ENCODE measurements around the gene ZNF212.
A peak's percentile ranks its signal among the peaks of the same experiment; 100 is the strongest.
"Not testable (repeated sequence)": the region's sequence is repeated elsewhere in the genome, so short reads cannot be mapped to it uniquely, and the experiment has no call there.

Gene ZNF212

DNA sequence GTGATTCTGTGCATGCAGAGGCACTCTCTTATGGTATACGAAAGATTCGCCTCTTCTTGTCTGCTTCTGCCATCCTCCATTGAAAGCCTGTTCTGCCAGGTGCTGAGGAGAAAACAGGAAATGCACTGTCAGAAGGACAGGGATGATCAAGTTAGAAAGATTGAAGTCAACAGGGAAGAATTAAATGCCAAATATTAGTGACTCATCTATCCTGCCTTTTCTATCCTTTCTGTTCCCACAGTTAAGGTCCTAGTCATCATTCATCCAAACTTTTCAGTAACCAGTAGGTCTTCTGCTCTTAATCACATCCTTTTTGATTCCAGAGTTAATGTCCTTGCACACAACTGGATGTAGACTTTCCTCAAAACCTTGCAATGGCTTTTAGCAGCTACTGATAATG is 17.7 kb downstream of the ZNF212 start:
- H3K27me3 ChIP-seq = peaks cover 6% of the 10 kb centered on the region
- peaks cover 41% of the 10 kb centered on the region for H3K36me3 ChIP-seq
- no peak overlapping the region for H3K27ac ChIP-seq
- TF ChIP-seq, protein P1, sequence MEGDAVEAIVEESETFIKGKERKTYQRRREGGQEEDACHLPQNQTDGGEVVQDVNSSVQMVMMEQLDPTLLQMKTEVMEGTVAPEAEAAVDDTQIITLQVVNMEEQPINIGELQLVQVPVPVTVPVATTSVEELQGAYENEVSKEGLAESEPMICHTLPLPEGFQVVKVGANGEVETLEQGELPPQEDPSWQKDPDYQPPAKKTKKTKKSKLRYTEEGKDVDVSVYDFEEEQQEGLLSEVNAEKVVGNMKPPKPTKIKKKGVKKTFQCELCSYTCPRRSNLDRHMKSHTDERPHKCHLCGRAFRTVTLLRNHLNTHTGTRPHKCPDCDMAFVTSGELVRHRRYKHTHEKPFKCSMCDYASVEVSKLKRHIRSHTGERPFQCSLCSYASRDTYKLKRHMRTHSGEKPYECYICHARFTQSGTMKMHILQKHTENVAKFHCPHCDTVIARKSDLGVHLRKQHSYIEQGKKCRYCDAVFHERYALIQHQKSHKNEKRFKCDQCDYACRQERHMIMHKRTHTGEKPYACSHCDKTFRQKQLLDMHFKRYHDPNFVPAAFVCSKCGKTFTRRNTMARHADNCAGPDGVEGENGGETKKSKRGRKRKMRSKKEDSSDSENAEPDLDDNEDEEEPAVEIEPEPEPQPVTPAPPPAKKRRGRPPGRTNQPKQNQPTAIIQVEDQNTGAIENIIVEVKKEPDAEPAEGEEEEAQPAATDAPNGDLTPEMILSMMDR (IDR thresholded peaks at IDR 0.05) = no peak
- no peaks in the 10 kb centered on the region for H3K9me3 ChIP-seq
- H3K4me3 ChIP-seq (ENCODE audit: low read depth in 1 of 2, low read length in 1 of 2) = no peak overlapping the region
- peaks cover 5 to 8% of the 10 kb centered on the region in 2 experiments for H3K4me1 ChIP-seq (ENCODE audit: control insufficient read depth in 1 of 2, insufficient read depth in 1 of 2, low read depth in 1 of 2, low read length in 1 of 2)

DNA sequence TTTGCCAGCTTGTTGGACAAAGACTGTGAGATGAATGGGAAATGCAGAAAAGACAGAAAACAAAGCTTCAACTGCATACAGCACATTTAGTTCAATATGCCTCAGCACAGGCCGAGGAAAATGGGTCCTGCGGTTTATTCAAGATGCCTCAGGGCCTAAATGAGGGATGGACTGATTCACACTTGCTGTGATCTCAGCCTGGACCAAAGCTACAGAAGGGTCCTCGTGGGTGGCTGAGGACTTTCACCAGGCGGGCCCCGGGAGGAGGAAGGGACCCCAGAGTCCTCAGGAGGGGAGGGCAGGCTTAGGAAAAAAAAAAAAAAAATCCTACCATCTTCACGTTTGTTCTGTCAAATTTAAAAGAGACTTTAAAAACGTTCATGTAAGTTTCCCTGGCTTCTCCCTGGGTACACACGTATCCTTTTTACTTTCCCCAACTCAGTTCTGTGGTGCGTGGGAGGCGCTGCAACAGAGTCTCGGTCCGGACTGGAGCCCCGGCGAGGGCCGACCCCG is 21.9 kb downstream of the ZNF212 start:
- H3K4me1 ChIP-seq (ENCODE audit: control insufficient read depth in 1 of 2, insufficient read depth in 1 of 2, low read depth in 1 of 2, low read length in 1 of 2) = peaks cover 12 to 15% of the 10 kb centered on the region in 2 experiments
- TF ChIP-seq, protein P1 (IDR thresholded peaks at IDR 0.05) = no peak
- H3K4me3 ChIP-seq (ENCODE audit: low read depth in 1 of 2, low read length in 1 of 2) = peak overlapping the region; percentile 64 to 67
- no peaks in the 10 kb centered on the region for H3K36me3 ChIP-seq
- H3K27me3 ChIP-seq = peaks cover 6% of the 10 kb centered on the region
- no peaks in the 10 kb centered on the region for H3K9me3 ChIP-seq
- H3K27ac ChIP-seq = peak overlapping the region; percentile 59

DNA sequence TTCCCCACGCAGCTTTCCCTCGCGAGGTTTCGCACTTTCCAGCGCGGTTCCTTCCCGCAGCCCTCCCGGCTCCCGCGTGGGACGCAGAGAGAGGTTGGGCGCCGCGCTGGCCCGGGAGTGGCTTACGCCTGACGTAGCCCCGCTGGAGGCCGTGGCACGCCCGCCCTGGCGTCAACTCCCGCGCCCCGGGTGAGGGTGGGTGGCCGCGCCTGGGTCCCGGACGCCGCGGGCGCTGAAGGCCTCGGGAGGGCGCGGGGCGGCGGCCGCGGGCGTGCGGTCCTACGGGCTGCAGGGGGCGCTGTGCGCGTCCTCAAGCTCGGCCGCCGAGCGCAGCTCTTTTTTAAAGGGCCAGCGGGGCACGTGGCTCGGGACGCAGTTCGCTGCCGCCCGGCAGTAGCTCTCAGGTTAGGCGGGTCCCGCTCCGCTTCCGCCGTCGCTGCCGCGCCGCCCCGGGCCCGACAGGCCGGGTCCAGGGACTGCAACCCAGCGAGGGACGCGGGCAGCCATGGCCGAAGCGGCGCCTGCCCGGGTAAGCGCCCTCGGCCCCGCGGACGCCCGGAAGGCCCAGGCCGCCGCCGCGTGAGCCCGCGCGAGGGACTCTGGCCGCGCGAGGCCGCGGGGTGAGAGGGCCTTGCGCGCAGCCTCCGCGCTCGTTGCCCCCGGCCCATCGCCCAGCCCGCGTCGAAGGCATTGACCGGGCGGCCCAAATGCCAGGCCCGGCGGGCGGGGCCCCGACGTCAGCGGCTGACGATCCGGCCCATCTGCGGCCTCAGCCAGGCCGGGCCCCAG is 22.6 kb downstream of the ZNF212 start, which contains the start of gene ZNF783:
TSS of gene ZNF783 (plus strand) at position 368 of the 789 bp plus-strand sequence. CDS start at position 506, 138 bp downstream.
- Histone ChIP-seq H3K27me3 (peaks cover 6% of the 10 kb centered on the region), H3K9me3 (no peaks in the 10 kb centered on the region), H3K4me1 (ENCODE audit: control insufficient read depth in 1 of 2, insufficient read depth in 1 of 2, low read depth in 1 of 2, low read length in 1 of 2) (peaks cover 12 to 15% of the 10 kb centered on the region in 2 experiments), H3K27ac (peak within 1 kb of the TSS; percentile 59), H3K36me3 (no peaks in the 10 kb centered on the region), H3K4me3 (ENCODE audit: low read depth in 1 of 2, low read length in 1 of 2) (peak within 1 kb of the TSS; percentile 64 to 67)
- TF ChIP-seq, protein P1 (IDR thresholded peaks at IDR 0.05) = peak; percentile 92

DNA sequence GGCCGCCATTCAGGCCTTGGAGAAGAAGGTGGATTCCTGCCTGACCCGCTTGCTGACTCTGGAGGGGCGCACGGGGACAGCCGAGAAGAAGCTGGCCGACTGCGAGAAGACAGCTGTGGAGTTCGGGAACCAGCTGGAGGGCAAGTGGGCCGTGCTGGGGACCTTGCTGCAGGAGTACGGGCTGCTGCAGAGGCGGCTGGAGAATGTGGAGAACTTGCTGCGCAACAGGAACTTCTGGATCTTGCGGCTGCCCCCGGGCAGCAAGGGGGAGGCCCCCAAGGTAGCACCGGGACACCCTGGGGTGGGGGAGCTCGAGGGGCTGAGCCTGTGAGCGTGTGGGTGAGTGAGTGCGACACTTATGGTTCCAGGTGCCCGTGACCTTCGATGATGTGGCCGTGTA is 27.0 kb downstream of the ZNF212 start:
- TF ChIP-seq, protein P1 (IDR thresholded peaks at IDR 0.05) = no peak
- no peaks in the 10 kb centered on the region for H3K36me3 ChIP-seq
- no peak overlapping the region for H3K27ac ChIP-seq
- H3K27me3 ChIP-seq = peaks cover 2% of the 10 kb centered on the region
- no peak overlapping the region for H3K4me3 ChIP-seq (ENCODE audit: low read depth in 1 of 2, low read length in 1 of 2)
- H3K4me1 ChIP-seq (ENCODE audit: control insufficient read depth in 1 of 2, insufficient read depth in 1 of 2, low read depth in 1 of 2, low read length in 1 of 2) = peaks cover 10 to 12% of the 10 kb centered on the region in 2 experiments
- no peaks in the 10 kb centered on the region for H3K9me3 ChIP-seq

DNA sequence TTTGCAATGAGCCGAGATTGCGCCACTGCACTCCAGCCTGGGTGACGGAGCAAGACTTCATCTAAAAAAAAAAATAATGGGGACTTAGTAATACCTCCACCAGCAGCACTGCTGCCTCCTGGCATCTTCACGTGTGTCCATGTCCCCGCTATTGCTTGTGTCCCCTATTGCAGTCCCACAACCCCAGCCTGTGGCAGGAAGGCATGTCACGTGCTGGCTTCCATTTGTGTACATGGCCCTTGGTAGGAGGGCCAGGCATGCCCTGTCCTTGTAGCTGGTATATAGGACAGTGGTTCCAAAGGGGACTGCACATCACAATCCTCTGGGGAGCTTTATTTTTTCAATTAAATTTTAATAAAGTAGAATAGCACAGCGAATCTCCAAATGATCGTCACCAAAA is 28.3 kb downstream of the ZNF212 start:
- Histone ChIP-seq H3K9me3 (no peaks in the 10 kb centered on the region), H3K4me1 (ENCODE audit: control insufficient read depth in 1 of 2, insufficient read depth in 1 of 2, low read depth in 1 of 2, low read length in 1 of 2) (peaks cover 2% of the 10 kb centered on the region in 2 experiments), H3K4me3 (ENCODE audit: low read depth in 1 of 2, low read length in 1 of 2) (no peak overlapping the region), H3K27me3 (no peaks in the 10 kb centered on the region), H3K27ac (no peak overlapping the region), H3K36me3 (no peaks in the 10 kb centered on the region)
- TF ChIP-seq, protein P1 (IDR thresholded peaks at IDR 0.05) = no peak

DNA sequence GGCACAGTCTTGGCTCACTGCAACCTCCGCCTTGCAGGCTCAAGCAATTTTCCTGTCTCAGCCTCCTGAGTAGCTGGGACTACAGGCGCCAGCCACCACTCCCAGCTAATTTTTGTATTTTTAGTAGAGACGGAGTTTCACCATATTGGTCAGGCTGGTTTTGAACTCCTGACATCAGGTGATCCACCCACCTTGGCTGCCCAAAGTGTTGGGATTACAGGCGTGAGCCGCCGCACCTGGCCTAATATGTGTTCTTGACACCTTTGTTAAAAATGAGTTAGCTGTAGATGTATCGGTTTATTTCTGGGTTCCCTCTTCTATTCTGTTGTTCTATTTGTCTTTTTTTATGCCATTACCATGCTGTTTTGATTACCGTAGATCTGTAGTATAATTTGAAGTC is 35.0 kb downstream of the ZNF212 start:
- not testable (repeated sequence) for H3K4me1 ChIP-seq (ENCODE audit: control insufficient read depth in 1 of 2, insufficient read depth in 1 of 2, low read depth in 1 of 2, low read length in 1 of 2); H3K27ac ChIP-seq; H3K9me3 ChIP-seq; H3K27me3 ChIP-seq; H3K36me3 ChIP-seq; H3K4me3 ChIP-seq (ENCODE audit: low read depth in 1 of 2, low read length in 1 of 2)
